ENCODE results near the gene BST1.

The BST1 gene

DNA sequence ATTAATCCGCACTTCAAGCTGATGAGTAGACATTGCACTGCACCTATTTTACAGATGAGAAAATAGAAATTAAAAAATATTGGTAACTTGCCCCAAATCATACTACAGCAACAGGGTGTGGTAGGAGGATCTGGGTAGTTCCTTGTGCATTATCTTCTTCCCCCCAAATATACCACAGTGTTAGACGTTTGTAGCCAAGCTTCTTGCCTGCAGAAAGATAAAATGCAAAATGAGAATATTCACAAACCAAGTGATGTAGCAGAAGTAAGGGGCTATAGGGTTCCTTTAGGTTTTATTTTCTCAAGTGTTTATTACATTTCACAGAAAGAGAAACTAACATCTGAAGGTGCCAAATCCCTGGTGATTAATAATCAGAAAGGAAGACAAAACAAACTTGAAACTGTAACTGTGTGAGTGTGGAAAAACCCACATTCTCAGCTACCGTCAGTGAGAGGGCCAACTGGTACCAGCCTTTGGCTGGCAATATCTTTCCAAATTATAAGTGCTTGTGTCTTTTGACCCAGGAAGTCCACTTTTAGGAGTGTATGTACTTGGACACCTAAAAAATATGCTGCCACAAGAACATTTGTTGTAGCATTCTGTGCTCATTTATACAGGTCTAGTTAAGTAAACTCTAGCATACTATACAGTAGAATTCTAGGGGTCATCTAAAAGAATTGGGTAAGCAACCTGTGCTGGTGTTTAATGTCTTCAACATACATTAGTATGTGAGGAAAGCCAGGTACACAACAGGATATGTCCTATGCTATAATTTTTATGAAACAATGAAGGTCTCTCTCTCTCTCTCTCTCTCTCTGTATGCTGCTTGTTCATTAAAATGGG lies 68.6 kb downstream of the BST1 start:
- DNase-seq (ENCODE audit: extremely low read depth, low read depth): no peak
- TF ChIP-seq, protein P1, sequence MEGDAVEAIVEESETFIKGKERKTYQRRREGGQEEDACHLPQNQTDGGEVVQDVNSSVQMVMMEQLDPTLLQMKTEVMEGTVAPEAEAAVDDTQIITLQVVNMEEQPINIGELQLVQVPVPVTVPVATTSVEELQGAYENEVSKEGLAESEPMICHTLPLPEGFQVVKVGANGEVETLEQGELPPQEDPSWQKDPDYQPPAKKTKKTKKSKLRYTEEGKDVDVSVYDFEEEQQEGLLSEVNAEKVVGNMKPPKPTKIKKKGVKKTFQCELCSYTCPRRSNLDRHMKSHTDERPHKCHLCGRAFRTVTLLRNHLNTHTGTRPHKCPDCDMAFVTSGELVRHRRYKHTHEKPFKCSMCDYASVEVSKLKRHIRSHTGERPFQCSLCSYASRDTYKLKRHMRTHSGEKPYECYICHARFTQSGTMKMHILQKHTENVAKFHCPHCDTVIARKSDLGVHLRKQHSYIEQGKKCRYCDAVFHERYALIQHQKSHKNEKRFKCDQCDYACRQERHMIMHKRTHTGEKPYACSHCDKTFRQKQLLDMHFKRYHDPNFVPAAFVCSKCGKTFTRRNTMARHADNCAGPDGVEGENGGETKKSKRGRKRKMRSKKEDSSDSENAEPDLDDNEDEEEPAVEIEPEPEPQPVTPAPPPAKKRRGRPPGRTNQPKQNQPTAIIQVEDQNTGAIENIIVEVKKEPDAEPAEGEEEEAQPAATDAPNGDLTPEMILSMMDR (IDR thresholded peaks at IDR 0.05; ENCODE audit: low read depth, low read length): no peak

DNA sequence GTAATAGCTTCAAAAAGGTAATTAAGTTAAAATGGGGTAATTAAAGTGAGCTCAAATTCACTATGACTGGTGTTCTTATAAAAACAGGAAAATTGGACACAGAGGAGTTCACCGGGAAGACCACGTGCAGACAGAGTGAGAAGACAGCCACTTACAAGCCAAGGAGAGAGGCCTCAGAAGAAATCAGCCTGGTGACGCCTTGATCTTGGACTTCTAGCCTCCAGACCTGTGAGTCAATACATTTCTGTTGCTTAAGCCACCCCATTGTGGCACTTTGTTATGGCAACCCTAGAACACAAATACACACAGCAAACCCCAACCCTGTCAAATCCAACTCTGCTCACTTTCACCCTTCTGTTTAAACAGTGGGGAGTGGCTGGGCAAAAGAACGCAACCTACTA lies 71.2 kb downstream of the BST1 start:
- no peak for DNase-seq (ENCODE audit: extremely low read depth, low read depth)
- TF ChIP-seq, protein P1 (IDR thresholded peaks at IDR 0.05; ENCODE audit: low read depth, low read length): no peak

DNA sequence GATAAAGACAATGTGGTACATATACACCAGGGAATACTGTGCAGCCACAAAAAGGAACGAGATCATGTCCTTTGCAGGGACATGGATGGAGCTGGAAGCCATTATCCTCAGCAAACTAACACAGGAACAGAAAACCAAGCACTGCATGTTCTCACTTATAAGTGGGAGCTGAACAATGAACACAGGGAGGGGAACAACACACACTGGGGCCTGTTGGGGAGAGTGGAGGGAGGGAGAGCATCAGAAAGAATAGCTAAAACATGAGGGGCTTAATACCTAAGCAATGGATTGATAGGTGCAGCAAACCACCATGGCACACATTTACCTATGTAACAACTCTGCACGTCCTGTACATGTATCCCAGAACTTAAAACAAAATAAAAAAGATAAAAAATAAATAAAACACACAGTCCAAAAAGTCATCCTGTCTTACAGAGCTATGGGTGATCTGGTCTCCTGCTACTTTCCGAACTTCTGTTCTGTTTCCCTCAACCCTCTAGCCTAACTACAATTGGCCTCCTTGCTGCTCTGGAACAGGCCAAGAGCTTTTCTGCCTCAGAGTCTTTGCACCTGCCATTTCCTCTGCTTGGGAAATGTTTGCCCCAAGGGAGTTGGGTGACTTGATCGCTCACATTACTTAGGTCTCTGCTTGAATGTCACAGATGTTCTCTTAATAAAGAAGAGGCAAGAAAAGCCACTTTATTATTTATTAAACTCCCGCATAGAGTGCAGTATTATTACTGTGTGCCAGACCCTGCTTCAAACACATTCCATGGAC lies 74.2 kb downstream of the BST1 start:
- TF ChIP-seq, protein P1 (IDR thresholded peaks at IDR 0.05; ENCODE audit: low read depth, low read length): no peak
- no peak for DNase-seq (ENCODE audit: extremely low read depth, low read depth)

DNA sequence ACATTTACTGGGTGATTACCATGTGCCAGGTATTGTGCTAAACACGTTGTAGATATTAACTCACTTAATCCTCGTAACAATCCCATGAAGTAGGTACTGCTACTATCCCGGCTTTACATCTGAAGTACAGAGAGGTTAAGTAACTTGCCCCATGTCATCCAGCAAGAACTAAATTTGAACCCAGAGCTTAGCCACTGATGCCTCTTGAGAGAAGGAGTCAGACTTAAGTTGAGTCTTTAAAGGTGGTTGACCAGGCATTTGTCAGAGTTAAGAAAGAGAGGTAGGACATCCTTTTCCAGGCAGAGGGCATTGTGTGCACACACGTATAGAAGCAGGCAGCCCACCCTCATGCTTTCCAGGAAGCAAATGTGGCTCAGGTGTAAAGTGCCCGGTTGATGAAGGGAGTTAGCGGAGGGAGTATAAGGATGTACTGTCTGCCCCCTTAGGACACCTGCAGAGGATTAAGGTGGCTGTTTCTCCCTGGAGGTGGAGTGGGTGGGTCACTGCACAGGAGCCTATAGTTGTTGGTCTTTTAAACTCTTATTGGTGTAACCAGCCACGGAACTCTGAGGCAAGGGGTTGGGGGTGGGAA lies 74.9 kb downstream of the BST1 start:
- no peak for DNase-seq (ENCODE audit: extremely low read depth, low read depth)
- TF ChIP-seq, protein P1 (IDR thresholded peaks at IDR 0.05; ENCODE audit: low read depth, low read length): no peak

DNA sequence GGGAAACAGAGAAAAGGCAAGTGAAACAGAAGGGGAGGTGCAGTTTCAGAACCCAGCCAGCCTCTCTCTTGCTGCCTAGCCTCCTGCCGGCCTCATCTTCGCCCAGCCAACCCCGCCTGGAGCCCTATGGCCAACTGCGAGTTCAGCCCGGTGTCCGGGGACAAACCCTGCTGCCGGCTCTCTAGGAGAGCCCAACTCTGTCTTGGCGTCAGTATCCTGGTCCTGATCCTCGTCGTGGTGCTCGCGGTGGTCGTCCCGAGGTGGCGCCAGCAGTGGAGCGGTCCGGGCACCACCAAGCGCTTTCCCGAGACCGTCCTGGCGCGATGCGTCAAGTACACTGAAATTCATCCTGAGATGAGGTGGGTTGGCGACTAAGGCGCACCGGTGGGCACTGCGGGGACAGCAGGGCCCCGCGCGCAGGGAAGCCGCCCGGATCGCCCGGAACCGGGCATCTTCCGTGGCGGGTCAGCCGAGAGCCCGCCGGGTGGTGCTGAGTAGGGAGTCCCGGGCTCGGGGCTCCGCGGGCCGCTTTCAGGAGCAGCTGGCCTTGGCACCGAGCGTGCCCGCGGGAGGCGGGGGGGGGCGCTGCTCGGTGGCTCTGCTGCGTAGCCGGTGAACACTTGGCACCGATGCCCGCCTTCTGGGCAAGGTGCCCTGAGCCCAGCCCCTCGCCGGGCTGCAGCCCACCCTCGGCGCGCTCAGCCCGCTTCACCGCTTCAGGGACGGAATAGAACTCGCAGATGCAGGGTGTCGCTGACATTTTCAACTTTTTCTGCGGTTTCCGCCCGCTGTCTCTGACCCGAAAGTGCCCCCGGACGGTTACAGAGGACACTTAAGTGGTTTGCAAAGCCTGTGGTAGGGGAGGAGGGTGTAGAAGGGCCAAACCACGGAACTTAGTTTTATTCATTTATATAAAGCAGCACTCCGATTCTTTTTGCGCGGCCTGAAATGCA lies 75.7 kb downstream of the BST1 start, which contains the start of gene CD38:
Gene CD38, plus strand, starts transcription at position 40 of the 953 bp plus-strand sequence. Its CDS starts 87 bp downstream, at position 127.
- DNase-seq (ENCODE audit: extremely low read depth, low read depth): no peak
- TF ChIP-seq, protein P1 (IDR thresholded peaks at IDR 0.05; ENCODE audit: low read depth, low read length): no peak

DNA sequence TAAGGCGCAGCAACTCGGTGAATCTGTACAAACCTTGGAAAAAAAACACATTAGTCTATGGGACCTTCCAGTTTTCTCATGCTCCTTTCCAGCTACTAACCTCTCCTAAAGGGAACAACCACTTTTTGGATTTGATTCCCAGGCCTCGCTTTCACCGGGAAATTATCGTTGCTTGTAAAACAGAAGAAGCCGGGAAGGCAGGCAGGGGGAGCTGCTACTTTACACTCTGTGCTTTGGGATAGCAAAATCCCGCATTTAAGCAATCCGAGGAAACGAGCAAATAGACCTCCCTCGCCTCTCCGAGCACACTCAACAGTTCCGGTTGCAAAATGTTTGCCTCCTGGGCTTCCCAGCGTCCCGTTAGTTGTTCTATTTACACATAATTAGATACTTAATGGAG lies 76.4 kb downstream of the BST1 start:
- TF ChIP-seq, protein P1 (IDR thresholded peaks at IDR 0.05; ENCODE audit: low read depth, low read length): peak; percentile 51
- DNase-seq (ENCODE audit: extremely low read depth, low read depth): no peak
